HTERT RPE-1 (cell line): ENCODE results near the gene MPHOSPH6.
"Not testable (repeated sequence)": the region's sequence is repeated elsewhere in the genome, so short reads cannot be mapped to it uniquely, and the experiment has no call there.

Experiments
- in situ Hi-C: fragments of 300-500 bp; cut with MboI; formaldehyde crosslinking; loops from 4 replicates; pipeline ENCODE4 v1.14.3; 2020; ENCODE audit warnings: low sequenced_read_pairs

The MPHOSPH6 gene

DNA sequence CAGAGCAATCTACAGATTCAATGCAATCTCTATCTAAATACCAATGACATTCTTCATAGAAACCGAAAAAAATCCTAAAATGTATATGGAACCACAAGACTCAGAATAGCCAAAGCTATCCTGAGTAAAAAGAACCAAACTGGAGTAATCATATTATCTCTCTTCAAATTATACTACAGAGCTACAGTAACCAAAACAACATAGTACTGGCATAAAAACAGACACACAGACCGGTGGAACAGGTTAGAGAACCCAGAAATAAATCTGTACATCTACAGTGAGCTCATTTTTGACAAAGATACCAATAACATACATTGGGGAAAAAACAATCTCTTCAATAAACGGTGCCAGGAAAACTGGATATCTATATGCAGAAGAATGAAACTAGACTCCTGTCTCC, 45.4 kb downstream of the MPHOSPH6 start:
- in situ Hi-C loops, result no loop called here

DNA sequence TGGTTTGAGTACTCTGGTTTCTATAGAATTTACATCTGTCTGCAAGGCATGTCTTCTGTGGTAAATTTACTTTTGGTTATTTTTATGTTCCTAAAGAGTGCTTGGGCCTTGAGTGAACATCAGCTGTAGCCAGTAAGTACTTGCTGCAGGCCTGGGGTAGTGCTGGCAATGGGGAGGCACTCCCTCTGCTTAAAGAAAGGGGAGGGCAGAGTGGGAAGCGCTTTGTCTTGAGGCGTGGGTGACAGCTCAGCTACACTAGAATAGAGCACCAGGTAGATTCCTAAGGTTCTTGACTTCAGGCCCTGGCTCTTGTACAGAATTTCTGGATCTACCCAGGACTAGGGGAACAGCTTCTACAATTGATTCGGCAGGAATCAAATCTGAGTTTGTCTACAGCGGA, 50.6 kb downstream of the MPHOSPH6 start:
- in situ Hi-C loops, result no loop called here

DNA sequence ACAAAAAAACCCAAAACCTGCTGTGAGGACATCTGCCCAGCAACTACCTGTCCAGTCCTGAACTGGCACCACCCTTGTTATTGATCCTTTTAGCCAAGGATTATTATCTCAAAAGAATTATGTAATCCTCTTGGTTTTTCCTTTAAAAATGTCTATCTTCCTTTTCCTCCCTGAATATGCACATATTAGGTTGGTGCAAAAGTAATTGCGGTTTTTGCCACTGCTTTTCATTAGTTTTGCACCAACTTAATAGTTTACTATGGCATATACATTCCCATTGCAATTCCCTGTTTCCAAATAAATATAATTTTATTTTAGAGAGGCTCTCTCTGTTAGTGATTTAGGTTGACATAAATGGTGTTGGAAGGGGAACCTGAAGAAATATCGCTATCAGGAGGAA, 51.3 kb downstream of the MPHOSPH6 start:
- in situ Hi-C loops, result no loop called here

- in situ Hi-C loops, result no loop called here
Observed at GRCh38 chr16:82116535-82116934, 53.5 kb downstream of the MPHOSPH6 start.

GRCh38 chr16:82113741-82114140, 56.3 kb downstream of the MPHOSPH6 start:
- in situ Hi-C loops, result no loop called here

- in situ Hi-C loops, result no loop called here
Observed at GRCh38 chr16:82111944-82112343, 58.1 kb downstream of the MPHOSPH6 start.

DNA sequence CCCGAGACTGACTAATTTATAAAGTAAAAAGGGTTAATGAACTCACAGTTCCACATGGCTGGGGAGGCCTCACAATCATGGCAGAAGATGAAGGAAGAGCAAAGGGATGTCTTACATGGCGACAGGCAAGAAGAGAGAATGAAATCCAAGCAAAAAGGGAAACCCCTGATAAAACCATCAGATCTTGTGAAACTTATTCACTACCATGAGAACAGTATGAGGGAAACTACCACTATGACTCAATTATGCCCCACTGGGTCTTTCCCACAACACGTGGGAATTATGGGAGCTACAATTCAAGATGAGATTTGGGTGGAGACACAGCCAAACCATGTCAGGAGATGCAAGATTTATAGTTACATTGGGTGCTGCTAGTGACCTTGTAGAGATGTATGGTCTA, 60.8 kb downstream of the MPHOSPH6 start:
- in situ Hi-C loops, result not testable (repeated sequence)

- in situ Hi-C loops, result no loop called here
Observed at GRCh38 chr16:82108774-82109173, 61.2 kb downstream of the MPHOSPH6 start.

GRCh38 chr16:82108100-82108499, 61.9 kb downstream of the MPHOSPH6 start:
- in situ Hi-C loops, result no loop called here

DNA sequence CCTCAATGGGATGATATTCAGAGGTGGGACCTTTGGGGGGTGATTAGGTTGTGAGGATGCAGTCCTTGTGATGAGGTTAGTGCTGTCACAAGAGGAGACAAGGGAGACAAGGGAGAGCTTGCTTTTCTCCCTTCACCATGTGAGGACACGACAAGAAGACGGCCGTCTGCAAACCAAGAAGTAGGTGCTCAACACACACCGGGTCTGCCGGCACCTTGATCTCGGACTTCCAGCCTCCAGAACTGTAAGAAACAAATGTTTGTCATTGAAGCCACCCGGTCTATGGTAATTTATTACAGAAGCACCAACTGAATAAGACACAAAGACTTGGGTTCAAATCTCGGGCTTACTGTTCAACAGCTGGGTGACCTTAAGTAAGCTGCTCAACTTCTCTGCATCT, 64.9 kb downstream of the MPHOSPH6 start:
- in situ Hi-C loops, result no loop called here
